ENCODE results near the gene CEACAM19.
"Not testable (repeated sequence)": the region's sequence is repeated elsewhere in the genome, so short reads cannot be mapped to it uniquely, and the experiment has no call there.

The CEACAM19 gene, protein sequence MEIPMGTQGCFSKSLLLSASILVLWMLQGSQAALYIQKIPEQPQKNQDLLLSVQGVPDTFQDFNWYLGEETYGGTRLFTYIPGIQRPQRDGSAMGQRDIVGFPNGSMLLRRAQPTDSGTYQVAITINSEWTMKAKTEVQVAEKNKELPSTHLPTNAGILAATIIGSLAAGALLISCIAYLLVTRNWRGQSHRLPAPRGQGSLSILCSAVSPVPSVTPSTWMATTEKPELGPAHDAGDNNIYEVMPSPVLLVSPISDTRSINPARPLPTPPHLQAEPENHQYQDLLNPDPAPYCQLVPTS

DNA sequence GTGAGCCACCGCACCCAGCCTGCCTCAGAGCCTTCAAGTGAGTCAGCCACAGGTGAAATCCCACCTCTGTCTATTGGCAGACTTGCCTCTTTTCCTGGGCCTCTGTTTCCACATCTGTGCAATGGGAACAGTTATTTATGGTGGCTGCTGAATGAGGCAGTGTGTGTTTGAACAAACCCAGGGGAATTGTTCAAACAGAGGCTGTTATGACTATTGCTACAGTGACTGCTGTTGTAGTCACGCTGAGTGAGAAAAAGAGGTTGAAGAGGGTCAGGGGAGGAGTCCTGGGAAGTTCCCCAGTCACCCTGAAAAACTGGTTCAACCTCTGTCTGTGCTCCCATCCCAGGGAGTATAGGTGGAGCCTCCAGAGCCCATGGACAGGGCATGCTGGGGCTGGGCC lies at the start of gene CEACAM19:
TSS of gene CEACAM19 (plus strand) at position 83 of the 400 bp plus-strand sequence. CDS start 450 bp downstream, outside the sequence.
- no peak for DNase-seq (ENCODE audit: low read depth in 2 of 2)

DNA sequence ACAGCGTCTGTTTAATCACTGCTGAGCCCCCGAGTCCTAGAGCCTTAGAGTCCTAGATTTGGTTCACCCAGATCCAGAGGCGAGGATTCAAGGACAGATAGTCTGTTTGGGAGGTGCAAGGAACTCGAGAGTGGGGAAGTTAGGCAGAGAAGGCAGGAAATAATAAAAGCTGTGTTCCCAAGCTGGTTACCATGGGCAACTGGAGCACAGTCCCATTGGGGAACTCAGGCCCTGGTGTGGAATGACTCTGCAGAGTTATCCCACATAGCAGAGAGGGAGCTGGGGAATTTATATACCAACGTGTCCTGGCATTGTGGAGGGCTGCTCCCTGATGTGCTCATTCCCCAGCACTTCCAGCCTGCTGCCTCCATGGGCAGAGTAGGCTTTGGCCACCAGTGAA lies 48.2 kb upstream of the CEACAM19 start:
- DNase-seq (ENCODE audit: low read depth in 2 of 2): no peak

DNA sequence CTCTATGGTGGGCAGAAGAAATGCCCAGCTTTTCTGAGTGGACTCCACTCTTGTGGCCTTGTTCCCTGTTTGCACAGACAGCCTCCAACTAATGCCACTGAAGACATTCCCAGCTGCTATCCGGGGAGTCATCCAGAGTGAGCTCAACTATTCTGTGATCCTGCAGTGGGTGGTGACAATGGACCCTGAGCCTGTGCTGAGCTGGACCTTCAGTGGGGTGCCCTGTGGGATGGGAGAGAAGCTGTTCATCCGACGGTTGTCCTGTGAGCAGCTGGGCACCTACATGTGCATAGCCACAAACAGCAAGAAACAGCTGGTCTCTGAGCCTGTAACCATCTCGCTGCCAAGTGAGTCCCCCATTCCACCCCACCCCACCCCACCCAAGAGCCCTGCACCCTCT lies 47.7 kb upstream of the CEACAM19 start:
- DNase-seq (ENCODE audit: low read depth in 2 of 2): no peak

DNA sequence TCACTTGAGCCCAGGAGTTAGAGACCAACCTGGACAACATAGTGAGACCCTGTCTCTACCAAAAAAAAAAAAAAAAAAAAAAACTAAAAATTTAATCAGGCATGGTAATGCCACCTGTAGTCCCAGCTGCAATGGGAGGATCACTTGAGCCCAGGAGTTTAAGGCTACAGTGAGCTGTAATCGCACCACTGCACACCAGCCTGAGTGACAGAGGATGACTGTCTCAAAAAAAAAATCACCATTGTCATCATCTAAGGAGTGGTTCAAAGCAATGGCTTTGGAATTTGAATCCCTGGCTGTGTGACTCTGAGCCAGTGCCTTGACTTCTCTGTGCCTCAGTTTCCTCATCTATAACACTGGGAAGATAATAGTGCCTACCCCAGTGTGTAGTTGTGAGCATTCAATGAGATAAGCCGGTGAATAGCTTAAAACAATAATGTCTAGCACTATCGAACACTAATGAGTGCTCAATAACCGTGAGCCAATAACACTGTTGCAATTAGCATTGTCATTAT lies 46.4 kb upstream of the CEACAM19 start:
- no peak for DNase-seq (ENCODE audit: low read depth in 2 of 2)

DNA sequence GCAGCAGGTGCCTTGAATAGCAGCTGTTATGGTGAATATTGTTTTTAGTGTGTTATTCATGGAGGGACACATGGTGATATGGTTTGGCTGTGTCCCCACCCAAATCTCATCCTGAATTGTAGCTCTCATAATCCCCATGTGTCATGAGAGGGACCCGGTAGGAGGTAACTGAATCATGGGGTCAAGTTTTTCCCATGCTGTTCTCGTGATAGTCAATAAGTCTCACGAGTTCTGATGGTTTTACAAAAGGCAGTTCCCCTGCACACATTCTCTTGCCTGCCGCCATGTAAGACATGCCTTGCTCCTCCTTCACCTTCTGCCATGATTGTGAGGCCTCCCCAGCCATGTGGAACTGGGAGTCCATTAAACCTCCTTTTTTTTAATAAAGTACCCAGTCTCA lies 45.6 kb upstream of the CEACAM19 start:
- not testable (repeated sequence) for DNase-seq (ENCODE audit: low read depth in 2 of 2)

DNA sequence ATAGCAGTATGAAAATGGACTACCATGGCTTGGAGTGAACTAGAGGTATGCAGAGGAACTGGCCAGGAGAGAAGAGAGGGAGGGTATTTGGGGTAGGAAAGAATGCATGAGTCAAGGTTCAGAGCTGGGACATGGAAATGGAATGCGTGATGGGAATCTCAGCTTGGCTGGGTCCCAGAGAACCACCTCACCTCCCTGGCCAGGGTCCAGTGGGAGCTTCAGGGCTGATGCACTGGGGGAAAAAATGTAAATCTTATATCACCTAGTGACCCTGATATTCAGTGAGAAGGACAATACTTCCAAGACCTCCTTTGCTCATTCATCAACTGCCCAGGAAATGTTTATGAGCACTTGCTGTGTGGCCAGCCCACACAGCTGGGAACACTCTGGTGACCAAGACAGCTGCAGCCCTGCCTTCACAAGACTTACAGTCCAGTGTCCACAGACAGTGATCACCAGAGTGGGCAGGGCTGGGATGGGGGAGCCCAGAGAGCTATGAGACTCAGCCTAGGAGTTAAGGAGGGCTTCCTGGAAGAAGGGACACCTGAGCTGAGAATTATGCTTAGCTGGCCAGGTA lies 45.1 kb upstream of the CEACAM19 start:
- no peak for DNase-seq (ENCODE audit: low read depth in 2 of 2)

DNA sequence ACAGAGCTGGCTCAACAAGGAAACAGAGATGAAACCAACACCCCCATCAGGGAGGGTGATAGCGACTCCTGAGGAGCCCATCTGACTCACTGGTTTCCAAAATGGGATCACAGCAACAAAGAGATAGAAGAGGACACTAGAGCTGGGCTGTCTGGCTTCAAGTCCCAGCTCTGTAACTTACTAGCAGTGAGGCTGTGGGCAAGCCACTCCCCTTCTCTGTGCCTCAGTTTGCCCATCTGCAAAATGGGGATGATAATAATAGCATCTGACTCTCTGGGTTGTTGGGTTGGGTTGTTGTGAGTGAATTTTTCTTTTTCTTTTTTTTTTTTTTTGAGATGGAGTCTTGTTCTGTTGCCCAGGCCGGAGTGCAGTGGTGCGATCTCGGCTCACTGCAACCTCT lies 43.7 kb upstream of the CEACAM19 start:
- DNase-seq (ENCODE audit: low read depth in 2 of 2): no peak

DNA sequence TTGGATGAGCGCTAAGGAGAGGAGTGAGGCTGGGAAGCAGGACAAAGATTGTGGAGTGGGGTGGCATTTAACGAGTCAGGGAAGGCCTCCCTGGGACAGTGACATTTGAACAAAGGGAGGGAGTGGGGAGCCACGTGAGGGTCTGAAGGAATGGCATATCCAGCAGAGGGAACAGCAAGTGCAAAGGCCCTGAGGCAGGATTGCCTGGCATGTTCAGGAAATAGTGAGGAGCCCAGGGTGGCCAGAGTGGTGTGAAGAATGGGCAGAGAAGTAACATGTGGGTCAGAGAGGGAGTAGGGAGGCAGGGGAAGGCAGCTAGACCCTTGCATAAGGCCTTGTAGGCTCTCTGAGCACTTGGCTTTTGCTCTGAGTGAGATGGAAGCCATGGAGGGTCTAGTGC lies 42.5 kb upstream of the CEACAM19 start:
- DNase-seq (ENCODE audit: low read depth in 2 of 2): no peak

DNA sequence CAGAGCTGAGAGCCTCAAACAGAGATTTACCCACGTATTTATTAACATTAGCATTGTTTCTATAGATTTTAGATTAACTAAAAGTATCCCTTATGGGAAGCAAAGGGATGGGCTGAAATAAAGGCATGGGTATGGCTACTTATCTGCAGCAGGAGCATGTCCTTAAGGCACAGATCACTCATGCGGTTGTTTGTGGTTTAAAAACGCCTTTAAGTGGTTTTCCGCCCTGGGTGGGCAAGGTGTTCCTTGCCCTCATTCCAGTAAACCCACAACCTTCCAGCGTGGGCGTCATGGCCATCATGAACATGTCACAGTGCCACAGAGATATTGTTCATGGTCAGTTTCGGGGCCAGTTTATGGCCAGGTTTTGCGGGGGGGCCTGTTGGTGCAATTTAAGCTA lies 39.7 kb upstream of the CEACAM19 start:
- DNase-seq (ENCODE audit: low read depth in 2 of 2): not testable (repeated sequence)

DNA sequence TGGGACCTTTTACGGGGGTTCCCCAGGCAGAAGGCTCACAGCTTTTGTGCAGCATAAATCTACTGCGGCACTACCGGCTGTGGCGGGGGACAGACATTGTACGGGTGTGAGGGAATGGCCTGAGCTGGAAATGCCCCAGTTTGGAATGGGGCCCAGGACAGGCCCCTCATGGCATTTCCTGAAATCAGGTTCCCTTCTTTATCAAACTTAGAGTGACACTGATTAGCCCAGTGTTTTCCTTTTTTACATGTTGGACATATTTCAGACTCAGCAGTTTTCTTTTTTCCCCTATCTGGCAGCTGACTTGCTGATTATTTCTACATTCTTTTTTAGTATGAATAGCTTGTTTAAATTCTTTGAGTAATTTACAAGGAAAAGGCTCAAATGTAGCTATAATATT lies 37.2 kb upstream of the CEACAM19 start:
- not testable (repeated sequence) for DNase-seq (ENCODE audit: low read depth in 2 of 2)

DNA sequence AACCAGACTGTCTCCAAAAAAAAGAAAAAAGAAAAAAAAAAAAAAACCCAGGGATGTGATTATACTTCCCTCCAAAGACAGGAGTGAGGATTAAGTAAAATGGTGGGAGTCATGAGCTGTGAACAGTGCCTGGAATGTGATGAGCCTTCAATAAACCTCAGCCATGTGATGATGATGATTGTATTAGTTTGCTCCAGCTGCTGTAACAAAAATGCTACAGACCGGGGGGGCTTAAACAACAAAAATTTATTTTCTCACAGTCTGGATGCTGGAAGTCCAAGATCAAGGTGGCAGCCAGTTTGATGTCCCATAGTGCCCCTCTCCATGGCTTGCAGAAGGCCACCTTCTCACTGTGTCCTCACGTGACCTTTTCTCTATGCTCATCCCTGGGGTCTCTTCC lies 36.5 kb upstream of the CEACAM19 start:
- DNase-seq (ENCODE audit: low read depth in 2 of 2): no peak

DNA sequence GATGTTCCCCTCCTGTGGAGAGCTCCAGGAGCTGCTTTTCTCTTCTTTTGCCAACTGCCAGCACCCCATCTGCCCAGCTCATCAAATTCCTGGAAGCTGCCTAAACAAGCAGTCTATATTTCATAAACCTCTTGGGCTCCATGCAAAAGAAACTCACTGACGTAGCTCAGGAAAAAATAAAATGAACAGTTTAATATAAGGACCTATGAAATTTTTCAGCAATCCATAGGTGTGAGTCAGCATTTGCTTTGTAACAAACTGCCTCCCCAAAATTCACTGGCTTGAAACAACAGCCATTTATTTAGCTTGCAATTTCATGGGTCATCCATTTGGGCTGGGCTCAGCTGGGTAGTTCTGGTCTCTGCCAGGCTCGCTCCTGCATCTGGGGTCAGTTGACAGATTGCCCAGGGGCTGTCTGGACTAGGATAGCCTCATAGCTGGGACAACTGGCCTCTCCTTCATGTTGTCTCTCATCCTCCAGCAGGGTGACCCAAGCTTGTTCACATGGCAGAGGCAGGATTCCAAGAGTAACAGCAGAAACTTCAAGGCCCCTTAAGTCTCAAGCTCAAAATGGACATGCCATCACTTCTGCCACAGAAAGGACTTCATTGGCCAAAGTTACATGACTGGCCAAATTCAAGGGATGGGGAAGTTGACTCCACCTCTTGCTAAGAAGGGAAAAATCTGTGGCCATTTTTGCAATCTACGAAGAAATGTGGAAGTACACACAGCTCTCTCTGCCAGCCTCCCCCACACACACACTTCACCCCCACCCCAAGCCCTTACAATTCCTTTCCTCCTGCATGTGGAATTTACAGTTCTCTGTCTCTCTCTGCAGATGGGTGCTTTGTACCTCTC lies 35.5 kb upstream of the CEACAM19 start:
- no peak for DNase-seq (ENCODE audit: low read depth in 2 of 2)

DNA sequence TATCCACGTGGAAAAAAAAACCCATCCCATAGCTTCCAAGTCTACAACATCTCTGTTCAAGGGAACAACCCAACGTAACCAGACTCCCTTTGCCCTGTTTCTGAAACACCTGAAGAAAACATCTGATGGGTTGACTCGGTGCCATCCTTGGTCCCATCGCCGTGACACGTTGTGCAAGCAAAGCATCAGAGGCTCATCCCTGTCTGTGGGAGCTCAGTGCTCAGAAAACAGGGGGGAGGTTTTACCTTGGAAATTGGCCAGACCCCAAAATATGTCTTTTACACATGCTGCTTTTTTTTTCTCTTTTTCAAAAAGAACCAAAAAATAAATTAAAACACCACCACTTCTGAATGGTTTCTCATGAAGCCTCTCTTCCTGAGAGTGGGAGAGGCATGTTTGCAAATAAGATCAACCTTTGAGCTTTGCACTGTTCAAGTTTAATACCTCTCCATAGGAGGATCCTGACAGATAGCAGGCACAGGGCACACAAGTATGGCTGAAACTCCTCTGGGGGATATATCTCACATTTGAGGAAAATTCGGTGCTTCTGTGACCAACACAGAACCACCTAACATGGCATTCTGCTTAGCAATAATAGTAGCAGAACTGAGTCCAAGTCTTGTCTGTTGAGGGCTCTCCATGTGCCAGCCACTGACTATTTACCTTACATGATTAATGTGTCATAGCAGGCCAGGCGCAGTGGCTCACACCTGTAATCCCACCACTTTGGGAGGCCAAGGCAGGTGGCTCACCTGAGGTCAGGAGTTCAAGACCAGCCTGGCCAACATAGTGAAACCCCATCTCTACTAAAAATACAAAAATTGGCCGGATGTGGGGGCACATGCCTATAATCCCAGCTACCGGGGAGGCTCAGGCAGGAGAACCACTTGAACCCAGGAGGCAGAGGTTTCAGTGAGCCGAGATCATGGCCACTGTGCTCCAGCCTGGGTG lies 34.6 kb upstream of the CEACAM19 start:
- no peak for DNase-seq (ENCODE audit: low read depth in 2 of 2)

DNA sequence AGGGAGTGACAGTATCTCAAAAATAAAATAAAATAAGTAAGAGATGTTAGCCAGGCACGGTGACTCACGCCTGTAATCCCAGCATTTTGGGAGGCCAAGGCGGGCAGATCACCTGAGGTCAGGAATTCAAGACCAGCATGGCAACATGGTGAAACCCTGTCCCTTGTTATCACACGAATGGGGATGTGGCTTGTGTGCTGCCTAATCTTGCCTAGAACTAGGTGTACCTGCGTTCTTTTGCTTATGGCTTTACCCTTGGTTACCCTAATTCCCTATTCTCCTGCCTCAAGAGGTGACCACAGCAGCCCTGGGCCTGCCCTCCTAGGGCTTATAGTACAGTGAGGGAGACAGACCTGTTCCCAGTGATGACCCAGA lies 33.9 kb upstream of the CEACAM19 start:
- DNase-seq (ENCODE audit: low read depth in 2 of 2): no peak

DNA sequence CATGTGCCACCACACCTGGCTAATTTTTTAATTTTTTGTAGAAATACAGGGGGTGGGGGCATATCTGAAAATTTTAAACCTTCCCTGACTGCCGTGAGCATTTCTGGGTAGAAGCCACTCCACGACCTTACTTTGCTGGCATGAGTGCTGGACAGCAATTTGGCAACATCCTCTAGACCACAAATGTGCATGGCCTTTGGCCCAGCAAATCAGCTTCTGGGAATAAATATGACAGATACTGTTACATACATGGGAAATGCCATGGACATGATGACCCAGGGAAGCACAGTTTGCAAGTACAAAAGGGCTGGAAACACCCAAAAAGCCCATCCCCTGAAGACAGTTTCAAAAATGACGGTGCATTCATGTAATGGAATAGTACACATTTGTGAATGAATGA lies 30.8 kb upstream of the CEACAM19 start:
- DNase-seq (ENCODE audit: low read depth in 2 of 2): no peak

DNA sequence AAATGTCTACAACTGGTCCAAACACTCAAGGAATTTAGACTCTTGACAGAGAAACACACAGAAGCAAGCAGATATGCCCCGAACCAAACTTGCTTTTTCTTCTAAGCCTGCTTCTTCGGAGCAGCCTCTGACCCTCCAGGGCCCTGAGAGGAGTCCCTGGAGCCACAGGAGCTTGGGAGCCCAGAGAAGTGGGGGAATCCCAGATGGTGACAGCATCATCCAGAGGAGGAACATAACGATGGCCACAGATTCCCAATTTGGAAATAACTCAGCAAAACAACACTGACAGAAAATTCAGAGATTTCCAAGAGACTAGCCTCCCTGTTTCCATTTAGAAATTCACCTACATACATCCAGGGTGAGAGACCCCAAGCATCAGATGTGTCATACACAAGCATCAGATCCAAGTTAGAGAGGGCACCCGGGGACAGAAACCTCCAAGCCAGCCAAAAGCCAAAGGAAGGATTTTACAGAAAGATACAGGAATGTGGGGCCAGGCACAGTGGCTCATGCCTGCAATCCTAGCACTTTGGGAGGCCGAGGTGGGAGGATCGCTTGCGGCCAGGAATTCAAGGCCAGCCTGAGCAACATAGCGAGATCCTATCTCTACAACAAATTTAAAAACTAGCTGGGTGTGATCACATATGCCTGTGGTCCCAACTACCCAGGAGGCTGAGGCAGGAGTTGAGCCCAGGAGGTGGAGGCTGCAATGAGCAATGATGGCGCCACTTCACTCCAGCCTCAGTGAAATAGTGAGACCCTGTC lies 29.6 kb upstream of the CEACAM19 start:
- DNase-seq (ENCODE audit: low read depth in 2 of 2): no peak

DNA sequence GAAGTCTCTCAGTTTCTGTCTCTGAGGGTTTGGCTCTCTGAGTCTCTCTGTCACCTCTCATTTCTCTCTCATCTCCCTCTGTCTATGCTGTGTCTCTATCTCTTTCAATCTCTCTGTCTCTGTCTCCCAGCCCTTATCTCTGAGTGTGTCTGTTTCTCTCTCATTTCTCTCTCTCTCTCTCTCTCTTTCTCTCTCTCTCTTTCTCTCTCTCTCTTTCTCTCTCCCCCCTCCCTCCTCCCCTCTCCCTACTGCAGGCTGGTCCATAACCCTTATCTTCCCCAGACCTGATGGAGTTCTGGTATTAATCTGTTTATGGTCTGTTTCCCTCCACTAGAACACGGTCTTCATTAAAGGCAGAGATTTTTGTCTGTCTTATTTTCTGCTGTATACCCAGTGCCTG lies 28.9 kb upstream of the CEACAM19 start:
- DNase-seq (ENCODE audit: low read depth in 2 of 2): no peak

DNA sequence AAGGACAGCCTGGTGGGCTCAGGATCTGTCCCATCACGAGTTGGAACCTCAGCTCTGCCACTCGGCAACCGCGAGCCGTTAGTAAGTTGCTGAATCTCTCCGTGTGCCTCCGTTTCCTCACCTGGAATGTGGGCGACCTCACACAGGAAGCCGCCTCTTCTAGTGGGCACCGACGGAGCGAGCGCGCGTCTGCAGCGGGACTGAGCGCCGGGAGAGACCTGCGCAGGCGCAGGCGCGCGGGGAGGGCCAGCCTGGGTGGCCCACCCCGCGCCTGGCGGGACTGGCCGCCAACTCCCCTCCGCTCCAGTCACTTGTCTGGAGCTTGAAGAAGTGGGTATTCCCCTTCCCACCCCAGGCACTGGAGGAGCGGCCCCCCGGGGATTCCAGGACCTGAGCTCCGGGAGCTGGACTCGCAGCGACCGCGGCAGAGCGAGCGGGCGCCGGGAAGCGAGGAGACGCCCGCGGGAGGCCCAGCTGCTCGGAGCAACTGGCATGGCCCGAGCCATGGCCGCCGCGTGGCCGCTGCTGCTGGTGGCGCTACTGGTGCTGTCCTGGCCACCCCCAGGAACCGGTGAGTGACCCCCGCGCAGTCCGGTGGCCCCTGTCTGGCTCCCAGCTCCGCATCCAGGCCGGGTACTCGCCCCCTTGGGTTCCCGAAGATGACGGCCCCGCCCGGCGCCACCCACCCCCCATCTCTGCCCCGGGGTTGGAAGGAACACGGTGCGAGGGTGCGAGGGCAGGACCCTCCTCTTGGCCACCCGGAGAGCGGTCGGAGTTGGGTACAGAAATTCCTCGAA lies 27.5 kb upstream of the CEACAM19 start, which contains the start of gene PVR:
TSS of gene PVR (plus strand) at position 306 of the 797 bp plus-strand sequence. CDS start at position 493, 187 bp downstream.
- no peak for DNase-seq (ENCODE audit: low read depth in 2 of 2)

DNA sequence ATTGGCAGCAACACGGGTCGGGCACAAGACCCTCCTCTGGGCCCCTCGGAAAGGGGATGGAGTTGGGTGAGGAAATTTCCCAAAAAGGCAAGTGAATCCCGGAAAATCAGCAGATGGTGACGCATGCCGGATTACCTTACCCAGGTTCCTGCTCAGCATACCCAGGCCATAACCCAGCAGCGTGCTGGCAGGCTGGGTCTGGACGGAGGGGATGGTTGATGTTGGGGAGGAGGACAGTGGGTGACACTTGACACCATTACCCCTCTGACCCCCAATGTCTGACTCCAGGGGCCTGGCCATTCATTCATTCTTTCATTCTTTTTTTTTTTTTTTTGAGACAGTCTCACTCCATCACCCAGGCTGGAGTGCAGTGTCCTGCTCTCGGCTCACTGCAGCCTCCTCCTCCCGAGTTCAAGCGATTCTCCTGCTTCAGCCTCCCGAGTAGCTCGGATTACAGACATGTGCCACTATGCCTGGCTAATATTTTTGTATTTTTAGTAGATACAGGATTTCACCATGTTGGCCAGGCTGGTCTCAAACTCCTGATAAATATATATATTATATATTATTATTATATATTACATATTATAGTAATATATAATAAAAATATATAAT lies 26.8 kb upstream of the CEACAM19 start:
- DNase-seq (ENCODE audit: low read depth in 2 of 2): no peak

All from stimulated activated CD8-positive, alpha-beta memory T cell treated with anti-CD3 and anti-CD28 coated beads, Interleukin-7, amount 100 ng/mL, for 1 hour (primary cell).